Duodenal mucosa (tissue), 2 donors: ENCODE results near the gene MROH8.
A peak's percentile ranks its signal among the peaks of the same experiment; 100 is the strongest.

Experiments used
- H3K27ac ChIP-seq: one replicate; pipeline ENCODE4 v1.7.0; 2013; ENCODE audit warnings: low read depth, low read length
- H3K27me3 ChIP-seq, 2 donors: one replicate each; pipeline ENCODE4 v1.7.0; 2013; ENCODE audit warnings: low read length in 2 of 2, control low read depth in 1 of 2; ENCODE audit not compliant: insufficient read depth in 2 of 2, control insufficient read depth in 1 of 2
- H3K36me3 ChIP-seq, 2 donors: one replicate each; pipeline ENCODE4 v1.7.0; 2013; ENCODE audit warnings: low read length in 2 of 2, control low read depth in 1 of 2; ENCODE audit not compliant: insufficient read depth in 2 of 2, control insufficient read depth in 1 of 2
- H3K4me1 ChIP-seq, 2 donors: one replicate each; pipeline ENCODE4 v1.7.0; 2013; ENCODE audit warnings: low read length in 2 of 2, control low read depth in 1 of 2; ENCODE audit not compliant: insufficient read depth in 2 of 2, control insufficient read depth in 1 of 2
- H3K4me3 ChIP-seq, 2 donors: one replicate each; pipeline ENCODE4 v1.7.0; 2013; ENCODE audit warnings: low read length in 2 of 2, low read depth in 1 of 2
- H3K9ac ChIP-seq, 2 donors: one replicate each; pipeline ENCODE4 v1.7.0; 2013; ENCODE audit warnings: low read length in 2 of 2, low read depth in 1 of 2
- H3K9me3 ChIP-seq, 2 donors: one replicate each; pipeline ENCODE4 v1.7.0; 2013; ENCODE audit warnings: low read length in 2 of 2, control low read depth in 1 of 2; ENCODE audit not compliant: control insufficient read depth in 1 of 2

MROH8 gene

GRCh38 chr20:37185686-37186085 is 6.3 kb upstream of the MROH8 start:
- H3K36me3 ChIP-seq: peaks cover 12 to 58% of the 10 kb centered on the region in 2 donors
- no peaks in the 10 kb centered on the region for H3K9me3 ChIP-seq
- peaks cover 10 to 21% of the 10 kb centered on the region in 2 donors for H3K4me1 ChIP-seq
- H3K27ac ChIP-seq: no peak overlapping the region
- no peaks in the 10 kb centered on the region for H3K27me3 ChIP-seq
- no peak overlapping the region for H3K9ac ChIP-seq
- no peak overlapping the region for H3K4me3 ChIP-seq

- Histone ChIP-seq H3K4me1 (peaks cover 11 to 29% of the 10 kb centered on the region in 2 donors), H3K9ac (peak overlapping the region; percentile 88 to 95), H3K36me3 (peaks cover 2 to 16% of the 10 kb centered on the region in 2 donors), H3K9me3 (no peaks in the 10 kb centered on the region), H3K4me3 (peak overlapping the region; percentile 94 to 95), H3K27ac (peak overlapping the region; percentile 98), H3K27me3 (no peaks in the 10 kb centered on the region)
These were observed 556 bp upstream of the MROH8 start for GRCh38 chr20:37179683-37180524.

- H3K9ac ChIP-seq: no peak overlapping the region
- H3K9me3 ChIP-seq: no peaks in the 10 kb centered on the region
- no peaks in the 10 kb centered on the region for H3K27me3 ChIP-seq
- no peak overlapping the region for H3K4me3 ChIP-seq
- H3K36me3 ChIP-seq: no peaks in the 10 kb centered on the region
- peaks cover 0 to 5% of the 10 kb centered on the region in 2 donors for H3K4me1 ChIP-seq
- no peak overlapping the region for H3K27ac ChIP-seq
These were observed 6.5 kb downstream of the MROH8 start for GRCh38 chr20:37172836-37173235.

GRCh38 chr20:37166867-37167266 is 12.5 kb downstream of the MROH8 start:
- no peaks in the 10 kb centered on the region for H3K36me3 ChIP-seq
- no peak overlapping the region for H3K27ac ChIP-seq
- peaks cover 0 to 5% of the 10 kb centered on the region in 2 donors for H3K4me1 ChIP-seq
- H3K27me3 ChIP-seq: no peaks in the 10 kb centered on the region
- no peak overlapping the region for H3K4me3 ChIP-seq
- no peaks in the 10 kb centered on the region for H3K9me3 ChIP-seq
- no peak overlapping the region for H3K9ac ChIP-seq

GRCh38 chr20:37165031-37165430 is 14.3 kb downstream of the MROH8 start:
- Histone ChIP-seq H3K4me1 (peaks cover 0 to 2% of the 10 kb centered on the region in 2 donors), H3K9me3 (no peaks in the 10 kb centered on the region), H3K27me3 (no peaks in the 10 kb centered on the region), H3K36me3 (no peaks in the 10 kb centered on the region), H3K9ac (no peak overlapping the region), H3K4me3 (no peak overlapping the region), H3K27ac (no peak overlapping the region)

- Histone ChIP-seq H3K36me3 (no peaks in the 10 kb centered on the region), H3K9ac (no peak overlapping the region), H3K27ac (no peak overlapping the region), H3K9me3 (no peaks in the 10 kb centered on the region), H3K4me1 (no peaks in the 10 kb centered on the region), H3K4me3 (no peak overlapping the region), H3K27me3 (no peaks in the 10 kb centered on the region)
These were observed 15.4 kb downstream of the MROH8 start for GRCh38 chr20:37163832-37164554.

GRCh38 chr20:37162646-37163045 is 16.7 kb downstream of the MROH8 start:
- no peaks in the 10 kb centered on the region for H3K27me3 ChIP-seq
- no peak overlapping the region for H3K27ac ChIP-seq
- H3K4me3 ChIP-seq: no peak overlapping the region
- H3K9ac ChIP-seq: no peak overlapping the region
- H3K9me3 ChIP-seq: no peaks in the 10 kb centered on the region
- H3K4me1 ChIP-seq: no peaks in the 10 kb centered on the region
- no peaks in the 10 kb centered on the region for H3K36me3 ChIP-seq

- no peak overlapping the region for H3K9ac ChIP-seq
- no peaks in the 10 kb centered on the region for H3K36me3 ChIP-seq
- H3K4me3 ChIP-seq: no peak overlapping the region
- H3K9me3 ChIP-seq: no peaks in the 10 kb centered on the region
- no peaks in the 10 kb centered on the region for H3K4me1 ChIP-seq
- no peak overlapping the region for H3K27ac ChIP-seq
- H3K27me3 ChIP-seq: no peaks in the 10 kb centered on the region
These were observed 17.4 kb downstream of the MROH8 start for GRCh38 chr20:37161830-37162549.

GRCh38 chr20:37160683-37161082 is 18.7 kb downstream of the MROH8 start:
- H3K4me1 ChIP-seq: no peaks in the 10 kb centered on the region
- H3K9me3 ChIP-seq: no peaks in the 10 kb centered on the region
- H3K36me3 ChIP-seq: no peaks in the 10 kb centered on the region
- H3K27ac ChIP-seq: no peak overlapping the region
- H3K27me3 ChIP-seq: no peaks in the 10 kb centered on the region
- H3K4me3 ChIP-seq: no peak overlapping the region
- H3K9ac ChIP-seq: no peak overlapping the region

GRCh38 chr20:37158248-37158647 is 21.1 kb downstream of the MROH8 start:
- Histone ChIP-seq H3K9ac (no peak overlapping the region), H3K9me3 (no peaks in the 10 kb centered on the region), H3K27me3 (no peaks in the 10 kb centered on the region), H3K4me3 (no peak overlapping the region), H3K27ac (no peak overlapping the region), H3K4me1 (no peaks in the 10 kb centered on the region), H3K36me3 (no peaks in the 10 kb centered on the region)
